Measurements from ENCODE around the gene RDX.

The RDX gene

GRCh38 chr11:110128161-110128560, 168.3 kb downstream of the RDX start:
- DNase-seq (ENCODE audit: low read depth) = peak; percentile 27

GRCh38 chr11:110126936-110127335, 169.5 kb downstream of the RDX start:
- no peak for DNase-seq (ENCODE audit: low read depth)

- DNase-seq (ENCODE audit: low read depth) = no peak
These were observed 170.8 kb downstream of the RDX start for GRCh38 chr11:110125632-110126031.
